ENCODE data around the gene MCF2L2.

Gene MCF2L2

GRCh38 chr3:183328823-183329222, 99.6 kb downstream of the MCF2L2 start:
- peak; percentile 29 for DNase-seq (ENCODE audit: low read depth)
- H3K4me3 ChIP-seq (replicated peaks; ENCODE audit: low read depth, low read length) = no peak overlapping the region
- TF ChIP-seq CTCF (IDR thresholded peaks at IDR 0.05; ENCODE audit: low read length, missing control alignments) = no peak

- H3K4me3 ChIP-seq (replicated peaks; ENCODE audit: low read depth, low read length) = no peak overlapping the region
- DNase-seq (ENCODE audit: low read depth) = no peak
- TF ChIP-seq CTCF (IDR thresholded peaks at IDR 0.05; ENCODE audit: low read length, missing control alignments) = no peak
Observed at GRCh38 chr3:183328164-183328563, 100.3 kb downstream of the MCF2L2 start.

GRCh38 chr3:183327343-183327742, 101.1 kb downstream of the MCF2L2 start:
- no peak overlapping the region for H3K4me3 ChIP-seq (replicated peaks; ENCODE audit: low read depth, low read length)
- no peak for DNase-seq (ENCODE audit: low read depth)
- no peak for TF ChIP-seq CTCF (IDR thresholded peaks at IDR 0.05; ENCODE audit: low read length, missing control alignments)

GRCh38 chr3:183324083-183324482, 104.3 kb downstream of the MCF2L2 start:
- no peak for TF ChIP-seq CTCF (IDR thresholded peaks at IDR 0.05; ENCODE audit: low read length, missing control alignments)
- H3K4me3 ChIP-seq (replicated peaks; ENCODE audit: low read depth, low read length) = no peak overlapping the region
- peak; percentile 33 for DNase-seq (ENCODE audit: low read depth)

- DNase-seq (ENCODE audit: low read depth) = no peak
- H3K4me3 ChIP-seq (replicated peaks; ENCODE audit: low read depth, low read length) = no peak overlapping the region
- TF ChIP-seq CTCF (IDR thresholded peaks at IDR 0.05; ENCODE audit: low read length, missing control alignments) = no peak
Observed at GRCh38 chr3:183319371-183319770, 109.0 kb downstream of the MCF2L2 start.

- TF ChIP-seq CTCF (IDR thresholded peaks at IDR 0.05; ENCODE audit: low read length, missing control alignments) = no peak
- DNase-seq (ENCODE audit: low read depth) = no peak
- H3K4me3 ChIP-seq (replicated peaks; ENCODE audit: low read depth, low read length) = no peak overlapping the region
Observed at GRCh38 chr3:183318877-183319276, 109.5 kb downstream of the MCF2L2 start.
